IMR-90 (cell line): Measurements from ENCODE around the gene MBTPS2. TPM values are rescaled to one million over a fixed set of nuclear protein-coding genes. Genes with fewer than 3 reads are reported as not detected.

Source experiments
- ATAC-seq: fragments of 200-7000 bp; cut with Tn5 transposase; 2 replicates; pipeline ENCODE4 v1.9.1; 2020; ENCODE audit warnings: low read depth, mild to moderate bottlenecking, moderate library complexity
- BruUV-seq: library from RNA; stranded (reverse); fragments of 400-500 nt; replicated peaks from 2 replicates; lab custom pipeline; 2021; lab: Mats Ljungman, UMichigan
- CTCF ChIA-PET: fragments of 300-600 bp; formaldehyde crosslinking; extraction: SDS; loops from one replicate; lab custom pipeline; 2021; ENCODE audit warnings: antibody characterized with exemption; lab: Yijun Ruan, JAX
- POLR2A ChIA-PET: fragments of 300-600 bp; sonication (Branson Sonifier 250); formaldehyde crosslinking; loops from one replicate; lab custom pipeline; 2022; ENCODE audit warnings: antibody characterized with exemption; ENCODE audit not compliant: unreplicated experiment; lab: Charles Lee
- DNase-seq: peaks from one replicate; pipeline ENCODE4 v3.0.0; 2013
- H2AFZ ChIP-seq: replicated peaks from 2 replicates; pipeline ENCODE3; 2013; ENCODE audit warnings: low read length, mild to moderate bottlenecking; ENCODE audit not compliant: poor library complexity
- H2AK5ac ChIP-seq: 2 replicates; pipeline ENCODE4 v1.6.1; 2013; ENCODE audit warnings: low read depth, low read length, inconsistent platforms
- H2AK9ac ChIP-seq: replicated peaks from 2 replicates; pipeline ENCODE3; 2013; ENCODE audit warnings: mild to moderate bottlenecking, low read depth, low read length, moderate library complexity; ENCODE audit not compliant: poor library complexity
- H2BK120ac ChIP-seq: 2 replicates; pipeline ENCODE4 v1.6.1; 2013; ENCODE audit warnings: low read depth, low read length, inconsistent platforms
- H2BK15ac ChIP-seq: 3 replicates; pipeline ENCODE4 v1.6.1; 2013; ENCODE audit warnings: low read depth, low read length, inconsistent platforms
- H2BK20ac ChIP-seq: 2 replicates; pipeline ENCODE4 v1.6.1; 2013; ENCODE audit warnings: low read depth, mild to moderate bottlenecking, inconsistent platforms, low read length, moderate library complexity
- H2BK5ac ChIP-seq: 2 replicates; pipeline ENCODE4 v1.6.1; 2013; ENCODE audit warnings: mild to moderate bottlenecking, low read depth, low read length, inconsistent platforms; ENCODE audit not compliant: poor library complexity, severe bottlenecking
- H3K14ac ChIP-seq: replicated peaks from 2 replicates; pipeline ENCODE4 v1.6.1; 2013; ENCODE audit warnings: low read depth, low read length, inconsistent platforms
- H3K18ac ChIP-seq: 2 replicates; pipeline ENCODE4 v1.6.1; 2013; ENCODE audit warnings: low read depth, low read length, control low read depth
- H3K23ac ChIP-seq: 2 replicates; pipeline ENCODE4 v1.6.1; 2013; ENCODE audit warnings: low read depth, low read length, inconsistent platforms
- H3K27ac ChIP-seq: 2 replicates; pipeline ENCODE4 v1.5.1; 2013; ENCODE audit warnings: mild to moderate bottlenecking, control low read depth, low read length; ENCODE audit not compliant: insufficient read depth
- H3K27me3 ChIP-seq: 2 replicates; pipeline ENCODE4 v1.6.1; 2013; ENCODE audit warnings: low read length; ENCODE audit not compliant: control insufficient read depth, insufficient read depth
- H3K36me3 ChIP-seq: 2 replicates; pipeline ENCODE4 v1.6.1; 2013; ENCODE audit warnings: low read length, mixed read lengths; ENCODE audit not compliant: control insufficient read depth, insufficient read depth
- H3K4ac ChIP-seq: 2 replicates; pipeline ENCODE4 v1.6.1; 2013; ENCODE audit warnings: low read depth, low read length, inconsistent platforms
- H3K4me1 ChIP-seq: 2 replicates; pipeline ENCODE4 v1.6.1; 2013; ENCODE audit warnings: low read length, mixed read lengths; ENCODE audit not compliant: control insufficient read depth, insufficient read depth
- H3K4me2 ChIP-seq: 2 replicates; pipeline ENCODE4 v1.6.1; 2013; ENCODE audit warnings: low read depth, mild to moderate bottlenecking, control low read depth, low read length, moderate library complexity
- H3K4me3 ChIP-seq: 2 replicates; pipeline ENCODE4 v1.5.1; 2013; ENCODE audit warnings: low read depth, mild to moderate bottlenecking, control low read depth, low read length, moderate library complexity; ENCODE audit not compliant: insufficient read depth
- H3K56ac ChIP-seq: 2 replicates; pipeline ENCODE4 v1.6.1; 2013; ENCODE audit warnings: low read length, inconsistent platforms; ENCODE audit not compliant: insufficient read depth; ENCODE audit errors: extremely low read depth
- H3K79me1 ChIP-seq, 2 experiments: 2 replicates each; pipeline ENCODE4 v1.6.1; 2013; ENCODE audit warnings: low read length in 2 of 2, inconsistent platforms in 1 of 2, low read depth in 1 of 2
- H3K9ac ChIP-seq: 2 replicates; pipeline ENCODE4 v1.6.1; 2013; ENCODE audit warnings: low read depth, low read length, control low read depth
- H3K9me1 ChIP-seq: 2 replicates; pipeline ENCODE4 v1.6.1; 2013; ENCODE audit warnings: low read length, inconsistent platforms; ENCODE audit not compliant: insufficient read depth
- H3K9me3 ChIP-seq: 2 replicates; pipeline ENCODE4 v1.6.1; 2013; ENCODE audit warnings: low read length; ENCODE audit not compliant: control insufficient read depth, insufficient read depth
- H4K20me1 ChIP-seq: 2 replicates; pipeline ENCODE4 v1.6.1; 2013; ENCODE audit warnings: low read length, inconsistent platforms; ENCODE audit not compliant: insufficient read depth
- H4K5ac ChIP-seq: 2 replicates; pipeline ENCODE4 v1.6.1; 2013; ENCODE audit warnings: mild to moderate bottlenecking, low read depth, low read length, control low read depth
- H4K8ac ChIP-seq, 2 experiments: 2 replicates each; pipeline ENCODE4 v1.6.1; 2013; ENCODE audit warnings: low read depth in 2 of 2, low read length in 2 of 2, control low read depth in 1 of 2, inconsistent platforms in 1 of 2
- H4K91ac ChIP-seq: 2 replicates; pipeline ENCODE4 v1.6.1; 2013; ENCODE audit warnings: low read depth, low read length, inconsistent platforms; ENCODE audit not compliant: insufficient read depth
- ELK1 ChIP-seq: fragments of 150-350 bp; IDR thresholded peaks from 2 replicates; pipeline ENCODE4 v1.6.1; 2016; ENCODE audit warnings: low read depth, mild to moderate bottlenecking, low read length, moderate library complexity, borderline replicate concordance
- NFE2L2 ChIP-seq: fragments of 150-350 bp; IDR thresholded peaks from 2 replicates; pipeline ENCODE4 v1.6.1; 2016; ENCODE audit warnings: low read depth, mild to moderate bottlenecking, low read length
- POLR2A ChIP-seq: IDR thresholded peaks from 2 replicates; pipeline ENCODE4 v1.6.1; 2012; ENCODE audit warnings: mild to moderate bottlenecking, low read depth, low read length
- SMC3 ChIP-seq: fragments of 150-350 bp; IDR thresholded peaks from 2 replicates; pipeline ENCODE4 v1.6.1; 2016; ENCODE audit warnings: low read depth, mild to moderate bottlenecking, antibody characterized with exemption, low read length, moderate library complexity
- USF2 ChIP-seq: fragments of 150-350 bp; IDR thresholded peaks from 2 replicates; pipeline ENCODE4 v1.6.1; 2017; ENCODE audit warnings: mild to moderate bottlenecking, antibody characterized with exemption, low read length, low read depth
- WGBS, 2 experiments: methylation state at CpG; one replicate each; pipeline versions ENCODE4 v1.1.5 to v1.1.7; 2013; ENCODE audit warnings: missing lambda C conversion rate in 2 of 2; ENCODE audit not compliant: insufficient read length in 1 of 2; ENCODE audit errors: extremely low coverage in 2 of 2; 5-methylcytosine and 5-hydroxymethylcytosine counted together
- dilution Hi-C: fragments of 300-500 bp; cut with HindIII; formaldehyde crosslinking; loops from one replicate; pipeline ENCODE4 v1.14.3; 2018; ENCODE audit warnings: low sequenced_read_pairs; ENCODE audit not compliant: unreplicated experiment
- in situ Hi-C: fragments of 300-500 bp; cut with MboI; formaldehyde crosslinking; loops from 3 replicates; pipeline ENCODE4 v1.14.3; 2019; ENCODE audit warnings: low sequenced_read_pairs, inconsistent platforms, mixed read lengths
- intact Hi-C: fragments of 100-400 bp; cut with micrococcal nuclease; formaldehyde crosslinking; loops from 2 replicates; pipeline ENCODE4 v1.10.0; 2022
- polyA plus RNA-seq, 3 experiments: library from polyadenylated mRNA; depleted of rRNA; stranded (reverse); fragments of >200 nt; gene quantifications; 2 replicates each; pipeline ENCODE4 v1.2.3, GENCODE V29; 2012; ENCODE audit warnings: low replicate concordance in 1 of 3
- total RNA-seq: library from RNA; depleted of rRNA; stranded (reverse); fragments of >200 nt; gene quantifications from 2 replicates; pipeline ENCODE4 v1.2.3, GENCODE V29; 2012

MBTPS2 gene
- total and polyA plus RNA-seq, 2 of the 4 experiments (the other 2 are of a cell fraction): 4.7 to 12.4 TPM

- Histone ChIP-seq H3K27me3 (peaks cover 6% of the 10 kb centered on the region; the same call in 1 of the 2 replicates), H4K8ac (no peak overlapping the region), H2BK15ac (no peak overlapping the region), H2AFZ (no peak overlapping the region), H3K56ac (no peak overlapping the region), H2AK5ac (no peak overlapping the region), H2BK20ac (no peak overlapping the region), H3K9me3 (no peaks in the 10 kb centered on the region), H2AK9ac (no peak overlapping the region), H3K23ac (no peak overlapping the region), H3K14ac (no peak overlapping the region), H2BK120ac (no peak overlapping the region), H3K4me1 (no peaks in the 10 kb centered on the region), H3K27ac (no peak overlapping the region), H3K79me1 (no peaks in the 10 kb centered on the region), H3K9me1 (no peaks in the 10 kb centered on the region), H3K18ac (no peak overlapping the region), H3K9ac (no peak overlapping the region), H3K36me3 (no peaks in the 10 kb centered on the region), H3K4ac (no peak overlapping the region), H4K91ac (no peak overlapping the region), H4K20me1 (no peaks in the 10 kb centered on the region), H2BK5ac (no peak overlapping the region), H4K5ac (no peak overlapping the region), H3K4me2 (no peak overlapping the region), H3K4me3 (no peak overlapping the region)
- ATAC-seq (no peak), DNase-seq (no peak)
- in situ Hi-C loops (no loop called here), dilution Hi-C loops (no loop called here), intact Hi-C loops (no loop called here)
- POLR2A ChIA-PET: no interaction called here
- CTCF ChIA-PET: no interaction called here
- no peak for TF ChIP-seq SMC3
- TF ChIP-seq NFE2L2: no peak
- TF ChIP-seq USF2: no peak
- no peak for TF ChIP-seq ELK1
- no peak for TF ChIP-seq POLR2A
- WGBS, 2 experiments: no CpG with 5 or more reads among the region's 7 CpGs
- BruUV-seq: no TSS peak
Observed at GRCh38 chrX:21802054-21802670, 37.3 kb upstream of the MBTPS2 start.
